ENCODE results near the gene PPP1R12B. TPM values are rescaled to one million over a fixed set of nuclear protein-coding genes. Genes with fewer than 3 reads are reported as not detected.

Gene PPP1R12B
- total and polyA plus RNA-seq, 2 experiments from 2014 or later: 13.2 to 13.8 TPM

DNA sequence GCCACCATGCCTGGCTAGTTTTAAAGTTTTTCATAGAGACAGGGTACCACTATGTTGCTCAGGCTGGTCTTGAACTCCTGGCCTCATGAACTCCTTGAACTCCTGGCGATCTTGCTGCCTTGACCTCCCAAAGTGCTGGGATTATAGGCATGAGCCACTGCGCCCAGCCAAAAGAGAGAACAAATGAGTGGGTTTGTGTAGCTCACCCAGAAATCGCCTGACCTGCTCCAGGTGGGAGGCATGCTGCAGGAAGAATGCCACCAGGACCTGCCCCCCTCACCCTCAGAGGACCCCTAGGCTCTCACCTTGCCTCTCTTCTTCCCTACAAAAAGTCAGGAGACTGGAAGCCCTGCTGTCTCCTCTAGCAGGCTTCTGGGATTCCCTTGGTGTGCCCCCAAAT lies 272.9 kb downstream of the PPP1R12B start:
- no peaks in the 10 kb centered on the region for H3K36me3 ChIP-seq (ENCODE audit: insufficient read depth)
- H3K4me1 ChIP-seq (ENCODE audit: insufficient read depth): no peaks in the 10 kb centered on the region
- ATAC-seq: no peak
- no peaks in the 10 kb centered on the region for H3K79me2 ChIP-seq (replicated peaks; ENCODE audit: insufficient read depth)
- H3K4me1 Mint-ChIP-seq: peaks cover 18% of the 10 kb centered on the region
- peaks cover 8% of the 10 kb centered on the region; the same call in 2 of the 3 replicates for H3K9me3 Mint-ChIP-seq
- H3K27ac Mint-ChIP-seq: no peak overlapping the region
- no peak overlapping the region for H3K4me3 ChIP-seq
- H3F3A ChIP-seq (replicated peaks; ENCODE audit: low read depth): 0 out of 2 replicates have a peak, but pooled peaks cover 6% of the 10 kb centered on the region
- TF ChIP-seq, protein P1, sequence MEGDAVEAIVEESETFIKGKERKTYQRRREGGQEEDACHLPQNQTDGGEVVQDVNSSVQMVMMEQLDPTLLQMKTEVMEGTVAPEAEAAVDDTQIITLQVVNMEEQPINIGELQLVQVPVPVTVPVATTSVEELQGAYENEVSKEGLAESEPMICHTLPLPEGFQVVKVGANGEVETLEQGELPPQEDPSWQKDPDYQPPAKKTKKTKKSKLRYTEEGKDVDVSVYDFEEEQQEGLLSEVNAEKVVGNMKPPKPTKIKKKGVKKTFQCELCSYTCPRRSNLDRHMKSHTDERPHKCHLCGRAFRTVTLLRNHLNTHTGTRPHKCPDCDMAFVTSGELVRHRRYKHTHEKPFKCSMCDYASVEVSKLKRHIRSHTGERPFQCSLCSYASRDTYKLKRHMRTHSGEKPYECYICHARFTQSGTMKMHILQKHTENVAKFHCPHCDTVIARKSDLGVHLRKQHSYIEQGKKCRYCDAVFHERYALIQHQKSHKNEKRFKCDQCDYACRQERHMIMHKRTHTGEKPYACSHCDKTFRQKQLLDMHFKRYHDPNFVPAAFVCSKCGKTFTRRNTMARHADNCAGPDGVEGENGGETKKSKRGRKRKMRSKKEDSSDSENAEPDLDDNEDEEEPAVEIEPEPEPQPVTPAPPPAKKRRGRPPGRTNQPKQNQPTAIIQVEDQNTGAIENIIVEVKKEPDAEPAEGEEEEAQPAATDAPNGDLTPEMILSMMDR (conservative IDR thresholded peaks at IDR 0.05; ENCODE audit: low read depth in 2 of 2): no peak
- TF ChIP-seq ZNF462 (CRISPR knock-in tag; IDR thresholded peaks at IDR 0.05) (no peak), JUNB (IDR thresholded peaks at IDR 0.05; ENCODE audit: unreplicated experiment) (no peak), POLR2AphosphoS5 (IDR thresholded peaks at IDR 0.05; ENCODE audit: low read depth) (no peak), CREB1 (CRISPR knock-in tag; IDR thresholded peaks at IDR 0.05; ENCODE audit: low read depth) (no peak), EZH2 (IDR thresholded peaks at IDR 0.05; ENCODE audit: low read depth, unreplicated experiment) (no peak)
- no peaks in the 10 kb centered on the region for H3K27me3 ChIP-seq (ENCODE audit: insufficient read depth)
- no peak overlapping the region for H3K4me2 ChIP-seq
- H3K27me3 Mint-ChIP-seq (ENCODE audit: insufficient read depth, low read depth, poor library complexity): peaks cover 6% of the 10 kb centered on the region
- no peak overlapping the region for H2AFZ ChIP-seq
- no peak for DNase-seq (ENCODE audit: low spot score)
- no peak overlapping the region for H3K27ac ChIP-seq (ENCODE audit: low read depth)
- H4K20me1 ChIP-seq (replicated peaks; ENCODE audit: insufficient read depth): no peaks in the 10 kb centered on the region
- no peaks in the 10 kb centered on the region for H3K36me3 Mint-ChIP-seq (ENCODE audit: low read depth)
- no peak overlapping the region for H3K4me3 Mint-ChIP-seq
- H3K9me2 ChIP-seq (ENCODE audit: insufficient read depth): no peaks in the 10 kb centered on the region
